ENCODE measurements around the gene STARD7. TPM values are rescaled to one million over a fixed set of nuclear protein-coding genes. Genes with fewer than 3 reads are reported as not detected.
A peak's percentile ranks its signal among the peaks of the same experiment; 100 is the strongest.

STARD7 gene
- total and polyA plus RNA-seq, 9 of the 15 experiments (the other 6 are each of a cell fraction or from before 2014, with no cell fraction given) = 90.9 to 196 (median 145) TPM

GRCh38 chr2:96225016-96225533, 16.4 kb upstream of the STARD7 start (continued):
- no peak for TF ChIP-seq ARID3A (IDR thresholded peaks at IDR 0.05; ENCODE audit: borderline replicate concordance, low read depth, low read length)
- no peak for TF ChIP-seq RB1 (IDR thresholded peaks at IDR 0.05; ENCODE audit: low read depth)
- no peak for TF ChIP-seq BDP1 (IDR thresholded peaks at IDR 0.05; ENCODE audit: insufficient read depth, insufficient read length)
- TF ChIP-seq HMG20B (CRISPR knock-in tag; IDR thresholded peaks at IDR 0.05) = no peak
- no peak for TF ChIP-seq ZNF146 (CRISPR knock-in tag; IDR thresholded peaks at IDR 0.05; ENCODE audit: unreplicated experiment)
- no peak for TF ChIP-seq CCAR2 (IDR thresholded peaks at IDR 0.05; ENCODE audit: low read depth, low read length)
- no peak for TF ChIP-seq ZNF23 (CRISPR knock-in tag; IDR thresholded peaks at IDR 0.05)
- TF ChIP-seq TFAM (CRISPR knock-in tag; conservative IDR thresholded peaks at IDR 0.05) = no peak
- no peak for TF ChIP-seq ZBTB1 (CRISPR knock-in tag; IDR thresholded peaks at IDR 0.05; ENCODE audit: borderline replicate concordance, low read depth)
- no peak for TF ChIP-seq ZNF785 (CRISPR knock-in tag; IDR thresholded peaks at IDR 0.05)
- TF ChIP-seq, protein P1, sequence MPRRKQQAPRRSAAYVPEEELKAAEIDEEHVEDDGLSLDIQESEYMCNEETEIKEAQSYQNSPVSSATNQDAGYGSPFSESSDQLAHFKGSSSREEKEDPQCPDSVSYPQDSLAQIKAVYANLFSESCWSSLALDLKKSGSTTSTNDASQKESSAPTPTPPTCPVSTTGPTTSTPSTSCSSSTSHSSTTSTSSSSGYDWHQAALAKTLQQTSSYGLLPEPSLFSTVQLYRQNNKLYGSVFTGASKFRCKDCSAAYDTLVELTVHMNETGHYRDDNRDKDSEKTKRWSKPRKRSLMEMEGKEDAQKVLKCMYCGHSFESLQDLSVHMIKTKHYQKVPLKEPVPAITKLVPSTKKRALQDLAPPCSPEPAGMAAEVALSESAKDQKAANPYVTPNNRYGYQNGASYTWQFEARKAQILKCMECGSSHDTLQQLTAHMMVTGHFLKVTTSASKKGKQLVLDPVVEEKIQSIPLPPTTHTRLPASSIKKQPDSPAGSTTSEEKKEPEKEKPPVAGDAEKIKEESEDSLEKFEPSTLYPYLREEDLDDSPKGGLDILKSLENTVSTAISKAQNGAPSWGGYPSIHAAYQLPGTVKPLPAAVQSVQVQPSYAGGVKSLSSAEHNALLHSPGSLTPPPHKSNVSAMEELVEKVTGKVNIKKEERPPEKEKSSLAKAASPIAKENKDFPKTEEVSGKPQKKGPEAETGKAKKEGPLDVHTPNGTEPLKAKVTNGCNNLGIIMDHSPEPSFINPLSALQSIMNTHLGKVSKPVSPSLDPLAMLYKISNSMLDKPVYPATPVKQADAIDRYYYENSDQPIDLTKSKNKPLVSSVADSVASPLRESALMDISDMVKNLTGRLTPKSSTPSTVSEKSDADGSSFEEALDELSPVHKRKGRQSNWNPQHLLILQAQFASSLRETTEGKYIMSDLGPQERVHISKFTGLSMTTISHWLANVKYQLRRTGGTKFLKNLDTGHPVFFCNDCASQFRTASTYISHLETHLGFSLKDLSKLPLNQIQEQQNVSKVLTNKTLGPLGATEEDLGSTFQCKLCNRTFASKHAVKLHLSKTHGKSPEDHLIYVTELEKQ (CRISPR knock-in tag; IDR thresholded peaks at IDR 0.05) = peak; percentile 80
- no peak for TF ChIP-seq CREB3L1 (IDR thresholded peaks at IDR 0.05; ENCODE audit: borderline replicate concordance, low read depth)
- no peak for TF ChIP-seq ZFP30 (CRISPR knock-in tag; IDR thresholded peaks at IDR 0.05; ENCODE audit: borderline replicate concordance)
- TF ChIP-seq ZNF589 (CRISPR knock-in tag; IDR thresholded peaks at IDR 0.05; ENCODE audit: low read depth) = peak; percentile 96
- TF ChIP-seq, protein P2, sequence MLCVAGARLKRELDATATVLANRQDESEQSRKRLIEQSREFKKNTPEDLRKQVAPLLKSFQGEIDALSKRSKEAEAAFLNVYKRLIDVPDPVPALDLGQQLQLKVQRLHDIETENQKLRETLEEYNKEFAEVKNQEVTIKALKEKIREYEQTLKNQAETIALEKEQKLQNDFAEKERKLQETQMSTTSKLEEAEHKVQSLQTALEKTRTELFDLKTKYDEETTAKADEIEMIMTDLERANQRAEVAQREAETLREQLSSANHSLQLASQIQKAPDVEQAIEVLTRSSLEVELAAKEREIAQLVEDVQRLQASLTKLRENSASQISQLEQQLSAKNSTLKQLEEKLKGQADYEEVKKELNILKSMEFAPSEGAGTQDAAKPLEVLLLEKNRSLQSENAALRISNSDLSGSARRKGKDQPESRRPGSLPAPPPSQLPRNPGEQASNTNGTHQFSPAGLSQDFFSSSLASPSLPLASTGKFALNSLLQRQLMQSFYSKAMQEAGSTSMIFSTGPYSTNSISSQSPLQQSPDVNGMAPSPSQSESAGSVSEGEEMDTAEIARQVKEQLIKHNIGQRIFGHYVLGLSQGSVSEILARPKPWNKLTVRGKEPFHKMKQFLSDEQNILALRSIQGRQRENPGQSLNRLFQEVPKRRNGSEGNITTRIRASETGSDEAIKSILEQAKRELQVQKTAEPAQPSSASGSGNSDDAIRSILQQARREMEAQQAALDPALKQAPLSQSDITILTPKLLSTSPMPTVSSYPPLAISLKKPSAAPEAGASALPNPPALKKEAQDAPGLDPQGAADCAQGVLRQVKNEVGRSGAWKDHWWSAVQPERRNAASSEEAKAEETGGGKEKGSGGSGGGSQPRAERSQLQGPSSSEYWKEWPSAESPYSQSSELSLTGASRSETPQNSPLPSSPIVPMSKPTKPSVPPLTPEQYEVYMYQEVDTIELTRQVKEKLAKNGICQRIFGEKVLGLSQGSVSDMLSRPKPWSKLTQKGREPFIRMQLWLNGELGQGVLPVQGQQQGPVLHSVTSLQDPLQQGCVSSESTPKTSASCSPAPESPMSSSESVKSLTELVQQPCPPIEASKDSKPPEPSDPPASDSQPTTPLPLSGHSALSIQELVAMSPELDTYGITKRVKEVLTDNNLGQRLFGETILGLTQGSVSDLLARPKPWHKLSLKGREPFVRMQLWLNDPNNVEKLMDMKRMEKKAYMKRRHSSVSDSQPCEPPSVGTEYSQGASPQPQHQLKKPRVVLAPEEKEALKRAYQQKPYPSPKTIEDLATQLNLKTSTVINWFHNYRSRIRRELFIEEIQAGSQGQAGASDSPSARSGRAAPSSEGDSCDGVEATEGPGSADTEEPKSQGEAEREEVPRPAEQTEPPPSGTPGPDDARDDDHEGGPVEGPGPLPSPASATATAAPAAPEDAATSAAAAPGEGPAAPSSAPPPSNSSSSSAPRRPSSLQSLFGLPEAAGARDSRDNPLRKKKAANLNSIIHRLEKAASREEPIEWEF (CRISPR knock-in tag; IDR thresholded peaks at IDR 0.05) = no peak
- peak; percentile 36; the same call in 1 of the 2 replicates for TF ChIP-seq RNF2 (IDR thresholded peaks at IDR 0.05)
- no peak for TF ChIP-seq ZNF140 (CRISPR knock-in tag; IDR thresholded peaks at IDR 0.05)
- TF ChIP-seq CHD2 (IDR thresholded peaks at IDR 0.05; ENCODE audit: low read depth, low read length) = no peak

Data from K562 (cell line).